Vagina (tissue), 2 donors: Measurements from ENCODE around the gene GBX2.

Experiments
- CTCF ChIP-seq, 3 experiments: fragments of 450-650 bp in 2 of 3; fragments of 200-600 bp in 1 of 3; sonication (generic) in 1 of 3; IDR thresholded peaks; one replicate each; pipeline ENCODE4 v1.5.1; 2017 to 2019; ENCODE audit warnings: antibody characterized with exemption in 3 of 3, mild to moderate bottlenecking in 2 of 3, moderate library complexity in 2 of 3
- POLR2A ChIP-seq, 2 donors: fragments of 450-650 bp; IDR thresholded peaks; one replicate each; pipeline ENCODE4 v1.6.1; 2017; ENCODE audit warnings: antibody characterized with exemption in 2 of 2, mild to moderate bottlenecking in 2 of 2, moderate library complexity in 2 of 2
- POLR2AphosphoS5 ChIP-seq, 2 donors: sonication (generic); formaldehyde crosslinking; IDR thresholded peaks; one replicate each; pipeline ENCODE4 v1.9.0; 2017; ENCODE audit warnings: antibody characterized with exemption in 2 of 2, mild to moderate bottlenecking in 2 of 2, low read depth in 1 of 2; ENCODE audit not compliant: insufficient read depth in 1 of 2

GRCh38 chr2:236128321-236128720 is 39.9 kb downstream of the GBX2 start:
- TF ChIP-seq CTCF (IDR thresholded peaks at IDR 0.05) (no peak), POLR2AphosphoS5 (IDR thresholded peaks at IDR 0.05; ENCODE audit: insufficient read depth in 1 of 2, low read depth in 1 of 2) (no peak), POLR2A (IDR thresholded peaks at IDR 0.05) (no peak)
